GM20000 (cell line): Measurements from ENCODE around the gene ANK3.

Source experiments
- DNase-seq: peaks from one replicate; pipeline ENCODE4 v3.0.0; 2012; ENCODE audit warnings: low spot score
- TF ChIP-seq, protein P1 (sequence below): IDR thresholded peaks from 2 replicates; pipeline ENCODE4 v1.5.1; 2012; ENCODE audit warnings: mild to moderate bottlenecking, control low read depth; ENCODE audit errors: extremely low read depth, missing control alignments

The ANK3 gene

GRCh38 chr10:60148266-60148840 is 241.3 kb downstream of the ANK3 start:
- no peak for DNase-seq
- TF ChIP-seq, protein P1, sequence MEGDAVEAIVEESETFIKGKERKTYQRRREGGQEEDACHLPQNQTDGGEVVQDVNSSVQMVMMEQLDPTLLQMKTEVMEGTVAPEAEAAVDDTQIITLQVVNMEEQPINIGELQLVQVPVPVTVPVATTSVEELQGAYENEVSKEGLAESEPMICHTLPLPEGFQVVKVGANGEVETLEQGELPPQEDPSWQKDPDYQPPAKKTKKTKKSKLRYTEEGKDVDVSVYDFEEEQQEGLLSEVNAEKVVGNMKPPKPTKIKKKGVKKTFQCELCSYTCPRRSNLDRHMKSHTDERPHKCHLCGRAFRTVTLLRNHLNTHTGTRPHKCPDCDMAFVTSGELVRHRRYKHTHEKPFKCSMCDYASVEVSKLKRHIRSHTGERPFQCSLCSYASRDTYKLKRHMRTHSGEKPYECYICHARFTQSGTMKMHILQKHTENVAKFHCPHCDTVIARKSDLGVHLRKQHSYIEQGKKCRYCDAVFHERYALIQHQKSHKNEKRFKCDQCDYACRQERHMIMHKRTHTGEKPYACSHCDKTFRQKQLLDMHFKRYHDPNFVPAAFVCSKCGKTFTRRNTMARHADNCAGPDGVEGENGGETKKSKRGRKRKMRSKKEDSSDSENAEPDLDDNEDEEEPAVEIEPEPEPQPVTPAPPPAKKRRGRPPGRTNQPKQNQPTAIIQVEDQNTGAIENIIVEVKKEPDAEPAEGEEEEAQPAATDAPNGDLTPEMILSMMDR = no peak

DNA sequence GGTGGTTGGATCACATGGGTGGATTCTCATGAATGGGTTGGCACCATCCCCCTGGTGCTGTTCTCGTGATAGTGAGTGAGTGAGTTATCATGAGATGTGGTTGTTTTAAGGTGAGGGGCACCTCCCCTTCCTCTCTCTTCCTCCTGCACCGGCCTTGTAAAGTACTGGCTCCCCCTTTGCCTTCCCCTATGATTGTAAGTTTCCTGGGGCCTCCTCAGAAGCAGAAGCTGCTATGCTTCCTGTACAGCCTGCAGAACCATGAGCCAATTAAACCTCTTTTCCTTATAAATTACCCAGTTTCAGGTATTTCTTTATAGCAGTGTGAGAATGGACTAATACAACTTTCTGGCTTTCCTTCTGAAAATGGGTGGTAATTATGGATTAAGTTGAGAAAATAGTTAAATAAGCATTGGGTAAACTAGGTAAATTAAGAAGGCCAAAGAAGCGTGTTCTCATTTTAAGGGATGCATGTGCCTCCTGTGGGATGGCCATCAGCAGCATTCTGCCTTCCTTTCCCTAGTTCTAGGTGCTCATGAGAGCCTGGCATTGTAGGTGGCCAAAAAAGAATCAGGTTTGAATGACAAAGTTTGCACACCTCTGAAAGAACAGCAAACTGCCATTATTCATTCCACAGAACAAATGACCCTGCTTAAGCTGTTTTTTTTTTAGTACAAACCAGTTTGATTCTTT is 242.0 kb downstream of the ANK3 start:
- no peak for DNase-seq
- TF ChIP-seq, protein P1 = no peak

GRCh38 chr10:60147025-60147424 is 242.7 kb downstream of the ANK3 start:
- TF ChIP-seq, protein P1 = no peak
- no peak for DNase-seq

GRCh38 chr10:60144099-60144498 is 245.6 kb downstream of the ANK3 start:
- no peak for DNase-seq
- TF ChIP-seq, protein P1 = no peak

DNA sequence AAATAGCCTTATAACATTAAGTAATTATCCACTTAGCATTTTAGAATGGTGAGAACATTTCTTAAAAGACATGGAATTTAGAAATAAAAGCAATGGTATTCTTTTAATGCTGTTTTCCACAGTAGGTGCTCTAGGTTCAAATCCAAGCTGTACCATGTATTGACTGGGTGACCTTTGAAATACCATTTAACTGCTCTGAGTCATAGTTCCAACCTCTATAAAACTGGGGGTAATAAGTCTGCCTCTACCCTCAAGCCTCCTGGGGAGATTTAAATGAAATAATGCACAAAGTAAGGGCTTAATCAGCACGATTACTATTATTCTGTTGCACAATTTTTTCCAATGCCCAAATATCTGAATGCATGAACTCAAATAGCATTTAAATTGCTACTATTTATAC is 246.9 kb downstream of the ANK3 start:
- TF ChIP-seq, protein P1 = no peak
- no peak for DNase-seq

DNA sequence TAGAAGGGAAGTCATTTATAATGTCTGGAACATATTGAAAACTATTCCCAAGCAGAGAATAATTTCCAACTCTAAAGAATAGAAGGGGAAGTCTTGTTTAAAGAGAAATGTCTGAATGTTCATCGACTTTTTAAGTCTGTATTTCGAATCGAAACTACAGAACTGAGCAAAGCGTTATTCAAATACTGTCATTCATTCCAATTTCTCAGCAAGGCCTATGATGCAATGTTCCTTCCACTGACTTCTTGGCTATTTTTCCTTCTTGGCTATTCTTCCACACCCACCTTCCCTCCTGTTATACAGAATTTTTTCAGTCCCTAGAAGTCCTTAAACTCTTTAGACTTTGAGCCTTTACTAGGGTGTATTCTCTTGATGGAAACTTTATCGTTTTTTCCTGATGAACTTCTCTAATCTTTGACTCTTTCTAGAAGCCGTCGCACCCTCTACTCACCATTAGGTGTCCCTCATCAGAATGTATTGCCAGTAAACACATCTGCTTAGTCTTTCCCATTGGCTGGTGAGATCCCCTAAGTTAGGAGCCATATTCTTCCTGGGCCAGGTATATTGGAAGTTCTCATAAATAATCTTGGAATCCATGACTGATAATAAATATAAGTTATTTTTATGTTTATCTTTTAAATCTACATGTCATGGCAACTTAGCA is 247.6 kb downstream of the ANK3 start:
- no peak for DNase-seq

More for the DNA sequence above, 247.6 kb downstream of the ANK3 start:
- TF ChIP-seq, protein P1 = no peak
